Activated T-helper 17 cell treated with anti-CD3 and anti-CD28 coated beads, Interleukin-2, amount 50 U/mL, for 72 hours (primary cell): ENCODE results near the gene ANKRD2. TPM values are rescaled to one million over a fixed set of nuclear protein-coding genes. Genes with fewer than 3 reads are reported as not detected.

Experiments used
- ATAC-seq: fragments of 150-1000 bp; cut with Tn5 transposase; replicated peaks from 2 replicates; pipeline ENCODE4 v1.10.0; 2021; ENCODE audit warnings: mild to moderate bottlenecking, moderate library complexity
- H3K27ac Mint-ChIP-seq: one replicate; pipeline ENCODE4 v1.8.0; 2022; ENCODE audit warnings: mixed read lengths
- H3K27me3 Mint-ChIP-seq: one replicate; pipeline ENCODE4 v1.8.0; 2022; ENCODE audit warnings: mixed read lengths
- H3K36me3 Mint-ChIP-seq: one replicate; pipeline ENCODE4 v1.8.0; 2022; ENCODE audit warnings: low read depth, mild to moderate bottlenecking, mixed read lengths
- H3K4me1 Mint-ChIP-seq: one replicate; pipeline ENCODE4 v1.8.0; 2022; ENCODE audit warnings: mixed read lengths
- H3K4me3 Mint-ChIP-seq: one replicate; pipeline ENCODE4 v1.8.0; 2022; ENCODE audit warnings: mild to moderate bottlenecking, mixed read lengths
- H3K9me3 Mint-ChIP-seq: one replicate; pipeline ENCODE4 v1.8.0; 2022; ENCODE audit warnings: mixed read lengths
- total RNA-seq, 2 donors: library from RNA; stranded (reverse); gene quantifications; one replicate each; pipeline ENCODE4 v1.2.3, GENCODE V29; 2022

ANKRD2 gene
- total RNA-seq, 2 donors from 2014 or later = not detected

GRCh38 chr10:97590082-97590747 is 17.6 kb downstream of the ANKRD2 start:
- Mint-ChIP-seq H3K27me3 (no peaks in the 10 kb centered on the region), H3K9me3 (no peaks in the 10 kb centered on the region), H3K27ac (no peak overlapping the region), H3K4me3 (no peak overlapping the region), H3K36me3 (no peaks in the 10 kb centered on the region), H3K4me1 (no peaks in the 10 kb centered on the region)
- ATAC-seq = peak; percentile 76

- H3K4me1 Mint-ChIP-seq = no peaks in the 10 kb centered on the region
- no peaks in the 10 kb centered on the region for H3K27me3 Mint-ChIP-seq
- ATAC-seq = no peak
- H3K4me3 Mint-ChIP-seq = no peak overlapping the region
- H3K27ac Mint-ChIP-seq = no peak overlapping the region
- H3K36me3 Mint-ChIP-seq = no peaks in the 10 kb centered on the region
- H3K9me3 Mint-ChIP-seq = no peaks in the 10 kb centered on the region
Observed at GRCh38 chr10:97590748-97591495, 18.3 kb downstream of the ANKRD2 start.

GRCh38 chr10:97593421-97593820 is 20.8 kb downstream of the ANKRD2 start:
- no peaks in the 10 kb centered on the region for H3K36me3 Mint-ChIP-seq
- no peaks in the 10 kb centered on the region for H3K27me3 Mint-ChIP-seq
- H3K4me3 Mint-ChIP-seq = no peak overlapping the region
- no peaks in the 10 kb centered on the region for H3K4me1 Mint-ChIP-seq
- no peaks in the 10 kb centered on the region for H3K9me3 Mint-ChIP-seq
- no peak for ATAC-seq
- H3K27ac Mint-ChIP-seq = no peak overlapping the region

GRCh38 chr10:97596101-97597082 is 23.8 kb downstream of the ANKRD2 start:
- Mint-ChIP-seq H3K4me1 (no peaks in the 10 kb centered on the region), H3K27ac (no peak overlapping the region), H3K9me3 (no peaks in the 10 kb centered on the region), H3K27me3 (no peaks in the 10 kb centered on the region), H3K4me3 (no peak overlapping the region), H3K36me3 (no peaks in the 10 kb centered on the region)
- no peak for ATAC-seq

GRCh38 chr10:97597778-97598177 is 25.2 kb downstream of the ANKRD2 start:
- Mint-ChIP-seq H3K27ac (no peak overlapping the region), H3K36me3 (no peaks in the 10 kb centered on the region)

GRCh38 chr10:97598407-97599271 is 26.1 kb downstream of the ANKRD2 start:
- Mint-ChIP-seq H3K36me3 (no peaks in the 10 kb centered on the region), H3K9me3 (no peaks in the 10 kb centered on the region), H3K4me3 (no peak overlapping the region), H3K4me1 (no peaks in the 10 kb centered on the region), H3K27ac (no peak overlapping the region), H3K27me3 (no peaks in the 10 kb centered on the region)
- no peak for ATAC-seq

More at GRCh38 chr10:97597778-97598177, 25.2 kb downstream of the ANKRD2 start:
- H3K4me1 Mint-ChIP-seq = no peaks in the 10 kb centered on the region
- ATAC-seq = no peak
- H3K4me3 Mint-ChIP-seq = no peak overlapping the region
- no peaks in the 10 kb centered on the region for H3K9me3 Mint-ChIP-seq
- H3K27me3 Mint-ChIP-seq = no peaks in the 10 kb centered on the region

GRCh38 chr10:97599272-97599619 is 26.7 kb downstream of the ANKRD2 start:
- H3K27me3 Mint-ChIP-seq = no peaks in the 10 kb centered on the region
- H3K27ac Mint-ChIP-seq = no peak overlapping the region
- H3K9me3 Mint-ChIP-seq = no peaks in the 10 kb centered on the region
- ATAC-seq = no peak
- no peaks in the 10 kb centered on the region for H3K4me1 Mint-ChIP-seq
- no peaks in the 10 kb centered on the region for H3K36me3 Mint-ChIP-seq
- no peak overlapping the region for H3K4me3 Mint-ChIP-seq

- H3K4me1 Mint-ChIP-seq = no peaks in the 10 kb centered on the region
Observed at GRCh38 chr10:97600616-97601015, 28.0 kb downstream of the ANKRD2 start.

GRCh38 chr10:97601268-97602215 is 29.0 kb downstream of the ANKRD2 start:
- Mint-ChIP-seq H3K27me3 (no peaks in the 10 kb centered on the region), H3K36me3 (no peaks in the 10 kb centered on the region), H3K9me3 (no peaks in the 10 kb centered on the region), H3K27ac (no peak overlapping the region), H3K4me1 (no peaks in the 10 kb centered on the region), H3K4me3 (no peak overlapping the region)
- ATAC-seq = no peak

More at GRCh38 chr10:97600616-97601015, 28.0 kb downstream of the ANKRD2 start:
- Mint-ChIP-seq H3K9me3 (no peaks in the 10 kb centered on the region), H3K4me3 (no peak overlapping the region), H3K27ac (no peak overlapping the region), H3K36me3 (no peaks in the 10 kb centered on the region), H3K27me3 (no peaks in the 10 kb centered on the region)
- no peak for ATAC-seq

- H3K36me3 Mint-ChIP-seq = no peaks in the 10 kb centered on the region
- H3K4me3 Mint-ChIP-seq = no peak overlapping the region
- H3K27me3 Mint-ChIP-seq = no peaks in the 10 kb centered on the region
- H3K27ac Mint-ChIP-seq = no peak overlapping the region
- H3K4me1 Mint-ChIP-seq = no peaks in the 10 kb centered on the region
- H3K9me3 Mint-ChIP-seq = no peaks in the 10 kb centered on the region
- no peak for ATAC-seq
Observed at GRCh38 chr10:97607095-97607636, 34.6 kb downstream of the ANKRD2 start.

- Mint-ChIP-seq H3K4me1 (no peaks in the 10 kb centered on the region), H3K4me3 (no peak overlapping the region), H3K27ac (no peak overlapping the region), H3K27me3 (no peaks in the 10 kb centered on the region), H3K9me3 (no peaks in the 10 kb centered on the region), H3K36me3 (no peaks in the 10 kb centered on the region)
- no peak for ATAC-seq
Observed at GRCh38 chr10:97608991-97609561, 36.5 kb downstream of the ANKRD2 start.

GRCh38 chr10:97611473-97611872 is 38.9 kb downstream of the ANKRD2 start:
- ATAC-seq = no peak
- H3K36me3 Mint-ChIP-seq = no peaks in the 10 kb centered on the region
- H3K27ac Mint-ChIP-seq = no peak overlapping the region
- no peaks in the 10 kb centered on the region for H3K9me3 Mint-ChIP-seq
- no peak overlapping the region for H3K4me3 Mint-ChIP-seq
- no peaks in the 10 kb centered on the region for H3K27me3 Mint-ChIP-seq
- H3K4me1 Mint-ChIP-seq = no peaks in the 10 kb centered on the region
